Right lobe of liver (tissue), 4 donors: Measurements from ENCODE around the gene AKT1S1.

Experiments
- CTCF ChIP-seq, 4 donors: fragments of 200-600 bp in 3 of 4; fragments of 450-650 bp in 1 of 4; IDR thresholded peaks; one replicate each; pipeline versions ENCODE4 v1.5.1 to v1.8.0; 2016 to 2022; ENCODE audit warnings: antibody characterized with exemption in 4 of 4, mild to moderate bottlenecking in 2 of 4
- POLR2A ChIP-seq: fragments of 450-650 bp; IDR thresholded peaks from one replicate; pipeline ENCODE4 v1.6.1; 2017; ENCODE audit warnings: antibody characterized with exemption, mild to moderate bottlenecking
- donor health status: DM: no; HTN: no; CAD: no.
- donor health status: DM: no; HTN: no; CAD: no.
- donor health status: DM: no; HTN: yes; CAD: no.

- no peak for TF ChIP-seq CTCF (IDR thresholded peaks at IDR 0.05)
- no peak for TF ChIP-seq POLR2A
Observed at GRCh38 chr19:49849433-49850220, 27.5 kb downstream of the AKT1S1 start.
